Measurements from ENCODE around the gene RNF19B.

- TF ChIP-seq CTCF (IDR thresholded peaks at IDR 0.05; ENCODE audit: borderline replicate concordance, extremely low read depth, low read length, poor library complexity, severe bottlenecking) = no peak
- no peak for TF ChIP-seq EZH2 (IDR thresholded peaks at IDR 0.05; ENCODE audit: borderline replicate concordance, low read depth, low read length, severe bottlenecking)
These were observed 16.8 kb downstream of the RNF19B start for GRCh38 chr1:32947669-32948389.
